Erythroblast (primary cell): ENCODE results near the gene JADE2.

Source experiments
- GATA1 ChIP-seq: IDR thresholded peaks from 2 replicates; pipeline ENCODE4 v1.6.1; 2011; ENCODE audit warnings: low read depth, mild to moderate bottlenecking, control low read depth, low read length, moderate library complexity
- POLR2A ChIP-seq: IDR thresholded peaks from 2 replicates; pipeline ENCODE4 v1.6.1; 2011; ENCODE audit warnings: mild to moderate bottlenecking, low read length

GRCh38 chr5:134582941-134583340 lies 57.5 kb downstream of the JADE2 start:
- TF ChIP-seq POLR2A = no peak
- TF ChIP-seq GATA1 = no peak
